ENCODE measurements around the gene TSACC. TPM values are rescaled to one million over a fixed set of nuclear protein-coding genes. Genes with fewer than 3 reads are reported as not detected.

TSACC gene
- total and polyA plus RNA-seq, 5 donors from 2014 or later, result 0.39 TPM; not detected in 4

- no peak overlapping the region for H3K4me3 Mint-ChIP-seq
- H3K36me3 Mint-ChIP-seq, result no peaks in the 10 kb centered on the region
Observed at GRCh38 chr1:156391701-156392100, 53.4 kb downstream of the TSACC start.

GRCh38 chr1:156392452-156392853 is 54.1 kb downstream of the TSACC start:
- peaks cover 0 to 1% (median 0%) of the 10 kb centered on the region in 4 donors for H3K4me1 Mint-ChIP-seq
- peaks cover 27% of the 10 kb centered on the region for H3K27me3 Mint-ChIP-seq
- DNase-seq (no peak), ATAC-seq (ENCODE audit: low read depth in 2 of 2) (no peak)
- no peaks in the 10 kb centered on the region for H3K9me3 Mint-ChIP-seq
- no peak overlapping the region for H3K4me3 Mint-ChIP-seq
- no peaks in the 10 kb centered on the region for H3K36me3 ChIP-seq (ENCODE audit: control insufficient read depth, insufficient read depth, low read length)
- no peak overlapping the region for H3K27ac ChIP-seq (ENCODE audit: insufficient read depth, low read length, poor library complexity, severe bottlenecking)
- no peak overlapping the region for H3K4me3 ChIP-seq (ENCODE audit: low read depth, low read length)
- H3K4me1 ChIP-seq (ENCODE audit: control insufficient read depth, insufficient read depth, low read length, poor library complexity, severe bottlenecking), result no peaks in the 10 kb centered on the region
- H3K27ac Mint-ChIP-seq, result no peak overlapping the region
- peaks cover 3% of the 10 kb centered on the region for H3K27me3 ChIP-seq (ENCODE audit: control insufficient read depth, insufficient read depth, low read length)
- H3K9me3 ChIP-seq (ENCODE audit: control insufficient read depth in 2 of 2, low read length in 2 of 2), result no peaks in the 10 kb centered on the region
- H3K36me3 Mint-ChIP-seq, result no peaks in the 10 kb centered on the region

More at GRCh38 chr1:156391701-156392100, 53.4 kb downstream of the TSACC start:
- Histone ChIP-seq H3K4me1 (ENCODE audit: control insufficient read depth, insufficient read depth, low read length, poor library complexity, severe bottlenecking) (no peaks in the 10 kb centered on the region), H3K9me3 (ENCODE audit: control insufficient read depth in 2 of 2, low read length in 2 of 2) (no peaks in the 10 kb centered on the region), H3K27me3 (ENCODE audit: control insufficient read depth, insufficient read depth, low read length) (peaks cover 3% of the 10 kb centered on the region), H3K36me3 (ENCODE audit: control insufficient read depth, insufficient read depth, low read length) (no peaks in the 10 kb centered on the region), H3K27ac (ENCODE audit: insufficient read depth, low read length, poor library complexity, severe bottlenecking) (no peak overlapping the region), H3K4me3 (ENCODE audit: low read depth, low read length) (no peak overlapping the region)
- DNase-seq (no peak), ATAC-seq (ENCODE audit: low read depth in 2 of 2) (no peak)
- Mint-ChIP-seq H3K9me3 (no peaks in the 10 kb centered on the region), H3K4me1 (peaks cover 0 to 8% (median 0%) of the 10 kb centered on the region in 4 donors), H3K27me3 (peaks cover 31% of the 10 kb centered on the region), H3K27ac (no peak overlapping the region)

- Histone ChIP-seq H3K4me3 (ENCODE audit: low read depth, low read length) (no peak overlapping the region), H3K4me1 (ENCODE audit: control insufficient read depth, insufficient read depth, low read length, poor library complexity, severe bottlenecking) (no peaks in the 10 kb centered on the region), H3K27ac (ENCODE audit: insufficient read depth, low read length, poor library complexity, severe bottlenecking) (no peak overlapping the region), H3K9me3 (ENCODE audit: control insufficient read depth in 2 of 2, low read length in 2 of 2) (no peaks in the 10 kb centered on the region), H3K27me3 (ENCODE audit: control insufficient read depth, insufficient read depth, low read length) (peaks cover 3% of the 10 kb centered on the region), H3K36me3 (ENCODE audit: control insufficient read depth, insufficient read depth, low read length) (no peaks in the 10 kb centered on the region)
- no peaks in the 10 kb centered on the region for H3K9me3 Mint-ChIP-seq
- peaks cover 24% of the 10 kb centered on the region for H3K27me3 Mint-ChIP-seq
- H3K36me3 Mint-ChIP-seq, result no peaks in the 10 kb centered on the region
- no peak for DNase-seq
- H3K4me1 Mint-ChIP-seq, result no peaks in the 10 kb centered on the region
- H3K4me3 Mint-ChIP-seq, result no peak overlapping the region
- ATAC-seq (ENCODE audit: low read depth in 2 of 2), result no peak
- H3K27ac Mint-ChIP-seq, result no peak overlapping the region
Observed at GRCh38 chr1:156393095-156393494, 54.8 kb downstream of the TSACC start.

- Histone ChIP-seq H3K9me3 (ENCODE audit: control insufficient read depth in 2 of 2, low read length in 2 of 2) (no peaks in the 10 kb centered on the region), H3K4me3 (ENCODE audit: low read depth, low read length) (no peak overlapping the region), H3K27me3 (ENCODE audit: control insufficient read depth, insufficient read depth, low read length) (no peaks in the 10 kb centered on the region), H3K27ac (ENCODE audit: insufficient read depth, low read length, poor library complexity, severe bottlenecking) (no peak overlapping the region), H3K36me3 (ENCODE audit: control insufficient read depth, insufficient read depth, low read length) (no peaks in the 10 kb centered on the region), H3K4me1 (ENCODE audit: control insufficient read depth, insufficient read depth, low read length, poor library complexity, severe bottlenecking) (no peaks in the 10 kb centered on the region)
- Mint-ChIP-seq H3K4me1 (no peaks in the 10 kb centered on the region), H3K27me3 (peaks cover 19% of the 10 kb centered on the region), H3K4me3 (no peak overlapping the region), H3K9me3 (no peaks in the 10 kb centered on the region), H3K36me3 (no peaks in the 10 kb centered on the region), H3K27ac (no peak overlapping the region)
- DNase-seq (no peak), ATAC-seq (ENCODE audit: low read depth in 2 of 2) (no peak)
Observed at GRCh38 chr1:156394082-156394481, 55.8 kb downstream of the TSACC start.

GRCh38 chr1:156394835-156395461 is 56.6 kb downstream of the TSACC start:
- Mint-ChIP-seq H3K27ac (no peak overlapping the region), H3K27me3 (peaks cover 17% of the 10 kb centered on the region), H3K4me1 (no peaks in the 10 kb centered on the region), H3K36me3 (no peaks in the 10 kb centered on the region), H3K9me3 (no peaks in the 10 kb centered on the region), H3K4me3 (no peak overlapping the region)
- Histone ChIP-seq H3K36me3 (ENCODE audit: control insufficient read depth, insufficient read depth, low read length) (no peaks in the 10 kb centered on the region), H3K4me1 (ENCODE audit: control insufficient read depth, insufficient read depth, low read length, poor library complexity, severe bottlenecking) (no peaks in the 10 kb centered on the region), H3K4me3 (ENCODE audit: low read depth, low read length) (no peak overlapping the region), H3K9me3 (ENCODE audit: control insufficient read depth in 2 of 2, low read length in 2 of 2) (no peaks in the 10 kb centered on the region), H3K27me3 (ENCODE audit: control insufficient read depth, insufficient read depth, low read length) (no peaks in the 10 kb centered on the region), H3K27ac (ENCODE audit: insufficient read depth, low read length, poor library complexity, severe bottlenecking) (no peak overlapping the region)
- ATAC-seq (ENCODE audit: low read depth in 2 of 2) (no peak), DNase-seq (no peak)

Other genes starting within 250 kb of the TSACC start
- gene LMNA, start 223.8 kb upstream of the TSACC start, total RNA-seq, result 1,807 TPM
- 100 to 1,000 TPM in 1 of 4 donors, 10 to 100 TPM in 3; 54.1 to 113 (median 83.1) TPM for gene LMNA, start 223.8 kb upstream of the TSACC start, polyA plus RNA-seq
- gene SEMA4A, start 184.9 kb upstream of the TSACC start, total RNA-seq, result 41.2 TPM
- gene SEMA4A, start 184.9 kb upstream of the TSACC start, polyA plus RNA-seq, result 1 to 10 TPM in 2 of 4 donors, under 1 TPM in 2; 0.89 to 2.2 (median 1.4) TPM
- gene SLC25A44, start 144.4 kb upstream of the TSACC start, total RNA-seq, result 21.3 TPM
- gene SLC25A44, start 144.4 kb upstream of the TSACC start, polyA plus RNA-seq, result 10 to 100 TPM in 3 of 4 donors, 1 to 10 TPM in 1; 8.2 to 17.5 (median 12.7) TPM
- gene PMF1, start 125.5 kb upstream of the TSACC start, total RNA-seq, result 69.3 TPM
- 10 to 100 TPM; 70.6 to 89.9 (median 88.7) TPM for gene PMF1, start 125.5 kb upstream of the TSACC start, polyA plus RNA-seq
- 1.1 TPM for gene BGLAP, start 96.3 kb upstream of the TSACC start, total RNA-seq
- gene BGLAP, start 96.3 kb upstream of the TSACC start, polyA plus RNA-seq, result not detected
- gene PAQR6, start 90.5 kb upstream of the TSACC start, total RNA-seq, result 3.7 TPM
- 1 to 10 TPM in 1 of 4 donors, under 1 TPM in 3; 0.13 to 2.0 (median 0.57) TPM for gene PAQR6, start 90.5 kb upstream of the TSACC start, polyA plus RNA-seq
- 64.0 TPM for gene SMG5, start 55.7 kb upstream of the TSACC start, total RNA-seq
- gene SMG5, start 55.7 kb upstream of the TSACC start, polyA plus RNA-seq, result 10 to 100 TPM; 12.0 to 14.4 (median 14.1) TPM
- gene TMEM79, start 54.2 kb upstream of the TSACC start, total RNA-seq, result 5.1 TPM
- 1 to 10 TPM; 1.7 to 6.2 (median 5.3) TPM for gene TMEM79, start 54.2 kb upstream of the TSACC start, polyA plus RNA-seq
- gene GLMP, start 42.8 kb upstream of the TSACC start, total RNA-seq, result 29.9 TPM
- 10 to 100 TPM; 29.8 to 45.9 (median 36.7) TPM for gene GLMP, start 42.8 kb upstream of the TSACC start, polyA plus RNA-seq
- not detected for gene VHLL, start 39.2 kb upstream of the TSACC start, total RNA-seq
- not detected for gene VHLL, start 39.2 kb upstream of the TSACC start, polyA plus RNA-seq
- gene CCT3, start 234 bp upstream of the TSACC start, total RNA-seq, result 84.5 TPM
- 100 to 1,000 TPM; 195 to 214 (median 203) TPM for gene CCT3, start 234 bp upstream of the TSACC start, polyA plus RNA-seq
- gene RHBG, start 30.7 kb downstream of the TSACC start, total RNA-seq, result not detected
- not detected for gene RHBG, start 30.7 kb downstream of the TSACC start, polyA plus RNA-seq
- 186 TPM for gene MEF2D, start 162.2 kb downstream of the TSACC start, total RNA-seq
- gene MEF2D, start 162.2 kb downstream of the TSACC start, polyA plus RNA-seq, result 10 to 100 TPM in 1 of 4 donors, 1 to 10 TPM in 3; 4.6 to 11.5 (median 6.4) TPM
- gene IQGAP3, start 234.0 kb downstream of the TSACC start, total RNA-seq, result 0.10 TPM
- gene IQGAP3, start 234.0 kb downstream of the TSACC start, polyA plus RNA-seq, result under 1 TPM; 0.05 to 0.98 (median 0.41) TPM
- 2.3 TPM for gene TTC24, start 241.2 kb downstream of the TSACC start, total RNA-seq
- under 1 TPM in 3 of 4 donors, not detected in 1; 0.34 to 0.65 (median 0.35) TPM for gene TTC24, start 241.2 kb downstream of the TSACC start, polyA plus RNA-seq

All from CD4-positive, CD25-positive, alpha-beta regulatory T cell (primary cell).